Lower lobe of right lung (tissue), 2 donors: Measurements from ENCODE around the gene RUNDC3A. TPM values are rescaled to one million over a fixed set of nuclear protein-coding genes. Genes with fewer than 3 reads are reported as not detected.
"Not testable (repeated sequence)": the region's sequence is repeated elsewhere in the genome, so short reads cannot be mapped to it uniquely, and the experiment has no call there.

ENCODE experiments used
- ATAC-seq, 2 donors: fragments of 200-7000 bp; cut with Tn5 transposase; one replicate each; pipeline ENCODE4 v1.9.1; 2020 to 2022; ENCODE audit warnings: mild to moderate bottlenecking in 2 of 2, moderate library complexity in 2 of 2
- DNase-seq: peaks from one replicate; pipeline ENCODE4 v3.0.0-alpha.2; 2020
- H3K27ac ChIP-seq: fragments of 200-600 bp; one replicate; pipeline ENCODE4 v1.8.0; 2022
- H3K27me3 ChIP-seq: fragments of 200-600 bp; one replicate; pipeline ENCODE4 v1.8.0; 2022; ENCODE audit warnings: low read depth
- H3K36me3 ChIP-seq: fragments of 200-600 bp; one replicate; pipeline ENCODE4 v1.8.0; 2022; ENCODE audit warnings: mild to moderate bottlenecking
- H3K4me1 ChIP-seq: fragments of 200-600 bp; one replicate; pipeline ENCODE4 v1.8.0; 2022
- H3K4me3 ChIP-seq: fragments of 200-600 bp; one replicate; pipeline ENCODE4 v1.8.0; 2022; ENCODE audit warnings: mild to moderate bottlenecking
- H3K9me3 ChIP-seq: fragments of 200-600 bp; one replicate; pipeline ENCODE4 v1.8.0; 2022
- intact Hi-C: fragments of 100-400 bp; cut with DNase I; formaldehyde crosslinking; loops from one replicate; pipeline ENCODE4 v1.11.0; 2022
- total RNA-seq: library from RNA; stranded (reverse); fragmentation: NEBNext Ultra II Directional; extraction: Animal tissue kit (Norgen Biotek cat#: 25700); gene quantifications from one replicate; pipeline ENCODE4 v1.2.1, GENCODE V29; 2021
- TF ChIP-seq, protein P1 (sequence below): fragments of 200-600 bp; IDR thresholded peaks from one replicate; pipeline ENCODE4 v1.8.0; 2022; ENCODE audit warnings: antibody characterized with exemption, mild to moderate bottlenecking
- donor health status: DM: no; HTN: yes; CAD: no; lungs with severe emphysema.

The RUNDC3A gene
- total RNA-seq, 1 donor from 2014 or later, result 0.38 TPM

DNA sequence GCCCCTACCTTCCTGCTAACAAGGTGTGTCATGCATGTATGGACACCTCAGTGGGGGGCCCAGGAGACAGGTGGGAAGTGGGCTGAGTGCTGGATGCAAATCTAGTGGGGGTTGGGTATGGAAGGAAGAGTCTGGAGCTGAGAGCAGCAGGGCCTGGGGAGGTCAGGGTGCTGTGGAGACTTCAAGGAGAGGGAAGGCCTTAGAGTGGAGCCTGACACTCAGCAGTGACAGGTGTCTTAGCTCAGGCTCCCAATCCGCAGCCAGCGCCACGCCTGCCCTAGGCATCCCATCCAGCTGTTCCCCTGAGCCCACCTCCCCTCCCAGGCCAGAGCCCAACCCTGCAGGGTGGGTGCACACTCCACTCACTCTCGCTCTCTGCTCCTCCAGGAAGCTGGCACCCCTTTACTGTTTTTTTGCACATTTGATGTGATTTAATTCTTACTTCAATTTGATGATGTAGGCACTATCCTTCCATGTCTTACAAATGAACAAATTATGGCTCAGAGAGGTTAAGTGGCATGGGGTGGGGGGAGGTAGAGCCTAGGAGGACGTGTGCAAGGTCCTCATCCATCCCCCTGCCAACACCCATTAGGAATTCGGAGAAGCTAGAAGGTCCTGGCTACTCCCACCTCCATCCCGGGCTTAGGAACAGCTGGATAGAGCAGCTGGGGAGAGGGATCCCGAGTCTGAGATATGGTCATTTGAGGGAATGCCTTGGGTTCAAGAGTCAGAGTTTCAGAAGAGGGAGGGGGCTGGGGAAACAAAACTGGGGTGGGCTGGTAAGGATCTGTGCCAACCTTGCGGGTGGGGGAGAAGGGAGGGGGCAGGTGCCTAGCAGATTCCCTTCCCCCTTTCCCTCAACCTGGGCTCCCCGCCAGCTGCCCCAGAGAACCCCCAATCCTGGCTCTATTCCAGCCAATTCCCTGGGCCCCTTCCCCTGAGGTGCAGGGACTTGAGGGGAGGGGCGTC lies 53.2 kb downstream of the RUNDC3A start:
- TF ChIP-seq, protein P1, sequence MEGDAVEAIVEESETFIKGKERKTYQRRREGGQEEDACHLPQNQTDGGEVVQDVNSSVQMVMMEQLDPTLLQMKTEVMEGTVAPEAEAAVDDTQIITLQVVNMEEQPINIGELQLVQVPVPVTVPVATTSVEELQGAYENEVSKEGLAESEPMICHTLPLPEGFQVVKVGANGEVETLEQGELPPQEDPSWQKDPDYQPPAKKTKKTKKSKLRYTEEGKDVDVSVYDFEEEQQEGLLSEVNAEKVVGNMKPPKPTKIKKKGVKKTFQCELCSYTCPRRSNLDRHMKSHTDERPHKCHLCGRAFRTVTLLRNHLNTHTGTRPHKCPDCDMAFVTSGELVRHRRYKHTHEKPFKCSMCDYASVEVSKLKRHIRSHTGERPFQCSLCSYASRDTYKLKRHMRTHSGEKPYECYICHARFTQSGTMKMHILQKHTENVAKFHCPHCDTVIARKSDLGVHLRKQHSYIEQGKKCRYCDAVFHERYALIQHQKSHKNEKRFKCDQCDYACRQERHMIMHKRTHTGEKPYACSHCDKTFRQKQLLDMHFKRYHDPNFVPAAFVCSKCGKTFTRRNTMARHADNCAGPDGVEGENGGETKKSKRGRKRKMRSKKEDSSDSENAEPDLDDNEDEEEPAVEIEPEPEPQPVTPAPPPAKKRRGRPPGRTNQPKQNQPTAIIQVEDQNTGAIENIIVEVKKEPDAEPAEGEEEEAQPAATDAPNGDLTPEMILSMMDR, result no peak

DNA sequence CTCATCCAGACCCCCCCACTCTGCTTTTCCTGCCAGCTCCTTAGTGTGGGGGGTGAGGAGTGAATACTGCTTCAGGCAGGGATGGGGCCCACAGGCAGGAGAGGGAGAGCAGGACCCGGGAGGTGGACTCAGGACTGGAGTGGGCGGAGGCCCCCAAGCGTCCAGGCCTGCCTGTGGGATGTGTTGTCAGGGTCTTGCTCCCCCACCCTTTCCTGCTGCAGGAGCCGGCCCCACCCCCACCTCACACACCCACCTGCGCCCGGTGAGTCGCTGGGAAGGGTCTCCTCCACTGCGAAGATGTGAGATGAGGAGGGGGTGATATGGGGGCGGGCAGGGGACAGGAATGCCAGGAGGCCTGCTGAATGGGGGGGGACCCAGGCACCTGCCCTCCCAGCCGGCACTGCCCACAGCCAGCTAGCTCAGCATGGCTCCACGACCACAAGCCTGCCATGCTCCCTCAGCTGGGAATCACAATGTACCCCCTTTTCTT lies 54.1 kb downstream of the RUNDC3A start:
- intact Hi-C loops, result no loop called here
- ATAC-seq, result peak in 1 of 2 donors; percentile 2

More for the DNA sequence above, 53.2 kb downstream of the RUNDC3A start:
- intact Hi-C loops, result no loop called here
- Histone ChIP-seq H3K4me1 (peaks cover 14% of the 10 kb centered on the region), H3K27me3 (peaks cover 17% of the 10 kb centered on the region), H3K36me3 (no peaks in the 10 kb centered on the region), H3K9me3 (no peaks in the 10 kb centered on the region), H3K27ac (no peak overlapping the region), H3K4me3 (no peak overlapping the region)
- DNase-seq, result no peak
- no peak for ATAC-seq

DNA sequence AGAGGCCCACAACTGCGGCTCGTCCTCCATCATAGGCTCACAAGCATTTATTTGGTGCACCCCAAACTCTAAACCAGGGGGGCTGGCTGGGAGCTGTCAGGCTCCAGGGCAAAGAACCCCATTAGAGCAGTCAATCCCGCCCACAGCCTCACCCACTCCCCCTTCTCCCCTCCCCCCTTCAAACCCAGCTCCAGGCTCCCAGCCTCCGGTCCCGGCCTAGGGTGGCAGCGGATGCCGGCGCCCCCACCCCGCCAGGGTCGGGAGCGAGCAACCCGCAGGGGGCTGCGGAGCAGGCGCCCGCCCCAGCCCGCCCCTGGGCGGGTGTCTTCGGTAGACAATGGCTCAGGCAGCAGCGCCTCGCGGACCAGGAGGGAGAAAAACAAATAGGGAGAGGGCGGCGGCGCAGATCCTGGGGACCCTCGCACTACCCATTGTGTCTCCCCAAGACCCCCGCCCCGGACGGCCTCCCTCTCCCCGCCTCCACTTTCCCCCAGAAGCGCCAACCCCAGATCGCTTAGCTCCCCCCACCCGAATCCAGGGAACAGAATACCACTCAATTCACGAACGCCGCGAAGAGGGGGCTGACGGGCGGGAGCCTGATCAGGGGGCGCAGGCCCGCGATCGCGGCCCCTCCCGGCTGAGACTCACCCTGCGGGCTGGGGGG lies 54.7 kb downstream of the RUNDC3A start:
- intact Hi-C loops, result no loop called here
- Histone ChIP-seq H3K27me3 (peaks cover 17% of the 10 kb centered on the region), H3K9me3 (no peaks in the 10 kb centered on the region), H3K27ac (no peak overlapping the region), H3K4me1 (peaks cover 14% of the 10 kb centered on the region), H3K4me3 (peak overlapping the region; percentile 63), H3K36me3 (no peaks in the 10 kb centered on the region)
- ATAC-seq (peak; percentile 5 to 35), DNase-seq (no peak)
- TF ChIP-seq, protein P1, result no peak

More for the DNA sequence above, 54.1 kb downstream of the RUNDC3A start:
- Histone ChIP-seq H3K4me1 (peaks cover 14% of the 10 kb centered on the region), H3K4me3 (peak overlapping the region; percentile 63), H3K36me3 (no peaks in the 10 kb centered on the region), H3K9me3 (no peaks in the 10 kb centered on the region), H3K27ac (no peak overlapping the region), H3K27me3 (peaks cover 17% of the 10 kb centered on the region)
- no peak for DNase-seq
- TF ChIP-seq, protein P1, result no peak

DNA sequence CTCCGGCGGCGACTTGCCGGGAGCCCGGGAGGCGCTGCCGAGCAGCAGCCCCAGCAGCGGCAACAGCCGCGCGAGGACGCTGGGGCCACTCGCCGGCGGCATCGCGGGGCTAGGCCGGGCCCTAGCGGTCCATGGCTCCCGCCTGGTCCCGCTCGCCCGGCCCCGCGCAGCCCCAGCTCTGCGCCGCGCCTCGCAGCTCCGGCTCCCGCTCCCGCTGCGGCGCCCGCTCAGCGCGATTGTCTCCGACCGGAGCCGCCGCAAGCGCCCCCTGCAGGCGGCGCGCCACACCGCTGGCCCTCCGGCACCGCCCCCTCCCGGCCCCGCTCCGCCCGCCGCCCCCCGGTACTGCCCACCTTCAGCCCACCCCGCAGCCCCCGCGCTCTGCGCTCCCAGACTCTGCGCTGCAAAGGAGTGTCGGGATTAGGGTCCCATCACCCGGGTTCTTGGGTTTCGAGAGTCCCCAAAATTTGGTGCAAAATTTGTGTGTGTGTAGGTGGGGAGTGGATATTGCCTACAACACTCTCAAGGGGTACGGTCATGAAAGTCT lies 55.3 kb downstream of the RUNDC3A start, which contains the start of gene FAM171A2:
TSS of gene FAM171A2 (minus strand) at position 241 of the 547 bp plus-strand sequence. CDS start at position 102, 139 bp downstream.
- peaks cover 17% of the 10 kb centered on the region for H3K27me3 ChIP-seq
- H3K27ac ChIP-seq, result no peak within 1 kb of the TSS
- peak; percentile 79 for DNase-seq
- intact Hi-C loops, result no loop called here
- H3K9me3 ChIP-seq, result no peaks in the 10 kb centered on the region
- peak; percentile 88 for ATAC-seq
- peaks cover 14% of the 10 kb centered on the region for H3K4me1 ChIP-seq
- peak within 1 kb of the TSS; percentile 63 for H3K4me3 ChIP-seq
- H3K36me3 ChIP-seq, result no peaks in the 10 kb centered on the region
- TF ChIP-seq, protein P1, result peak; percentile 77

DNA sequence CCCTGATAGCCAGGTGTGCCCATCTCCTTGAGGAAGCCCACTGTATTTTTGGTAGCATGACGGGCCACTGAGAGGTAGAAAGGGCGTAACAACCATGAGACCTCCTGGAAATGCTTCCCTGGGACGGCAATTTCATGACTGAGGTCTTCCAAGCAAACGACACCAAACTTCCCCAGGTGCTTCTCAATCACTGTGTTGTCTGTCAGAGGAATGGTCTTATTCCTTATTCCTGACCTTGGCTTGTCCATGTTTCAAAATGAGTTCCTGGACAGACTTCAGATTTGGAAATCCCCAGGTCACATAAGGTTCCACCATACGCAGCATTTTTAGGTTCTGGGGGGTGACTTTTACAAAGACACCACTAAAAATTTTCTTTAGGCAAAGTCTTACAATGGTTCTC lies 56.6 kb downstream of the RUNDC3A start:
- H3K4me3 ChIP-seq, H3K9me3 ChIP-seq, DNase-seq, ATAC-seq, intact Hi-C loops, H3K27ac ChIP-seq, H3K36me3 ChIP-seq: not testable (repeated sequence)
- Histone ChIP-seq H3K27me3 (peaks cover 22% of the 10 kb centered on the region), H3K4me1 (peaks cover 14% of the 10 kb centered on the region)
